ENCODE data around the gene MARCHF3.

DNA sequence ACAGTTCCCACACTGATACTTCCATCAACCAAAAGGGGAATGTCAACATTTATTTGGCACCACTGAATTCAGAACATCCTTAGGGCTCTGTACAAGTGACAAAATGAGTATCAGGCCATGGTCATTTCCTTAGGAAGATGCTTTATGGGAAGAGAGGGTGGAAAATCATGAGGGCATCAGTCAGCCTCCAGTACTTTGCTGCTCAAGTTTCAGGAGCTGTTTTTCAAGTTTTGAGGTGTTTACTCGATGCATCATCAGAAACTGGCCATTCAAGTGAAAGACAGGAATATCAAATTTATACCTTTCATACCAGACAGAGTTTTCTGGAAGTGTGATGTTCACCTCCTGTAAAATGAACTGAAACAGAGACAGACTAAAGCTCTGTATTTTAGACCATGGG lies 21.2 kb upstream of the MARCHF3 start:
- TF ChIP-seq CTCF (IDR thresholded peaks at IDR 0.05), result no peak
- no peak for TF ChIP-seq POLR2A (IDR thresholded peaks at IDR 0.05; ENCODE audit: low read depth)
- no peak for TF ChIP-seq POLR2AphosphoS5 (IDR thresholded peaks at IDR 0.05)

Data from esophagus muscularis mucosa (tissue), 3 donors.